ENCODE measurements around the gene CCL19.

GRCh38 chr9:34716711-34717110 lies 25.6 kb upstream of the CCL19 start:
- TF ChIP-seq CTCF (conservative IDR thresholded peaks at IDR 0.05; ENCODE audit: low read depth in 2 of 2) (no peak), EZH2 (IDR thresholded peaks at IDR 0.05; ENCODE audit: low read depth, unreplicated experiment) (no peak), REST (IDR thresholded peaks at IDR 0.05; ENCODE audit: unreplicated experiment) (no peak), JUNB (IDR thresholded peaks at IDR 0.05; ENCODE audit: unreplicated experiment) (no peak), NANOG (IDR thresholded peaks at IDR 0.05; ENCODE audit: borderline replicate concordance) (no peak), EZH2phosphoT487 (IDR thresholded peaks at IDR 0.05; ENCODE audit: unreplicated experiment) (no peak)

All from GM23338 (cell line).